Cardiac fibroblast (primary cell): ENCODE data around the gene PHF12.
"Not testable (repeated sequence)": the region's sequence is repeated elsewhere in the genome, so short reads cannot be mapped to it uniquely, and the experiment has no call there.

Experiments
- DNase-seq, 2 donors: peaks; one replicate each; pipeline versions ENCODE4 v3.0.0 to v3.0.0-alpha.2; 2010; ENCODE audit warnings: low read depth in 2 of 2
- H3K4me3 ChIP-seq, 2 donors: replicated peaks in 1 of 2; 1 replicate in 1 of 2; 2 replicates in 1 of 2; pipeline ENCODE4 v1.5.1; 2011; ENCODE audit warnings: low read depth in 2 of 2, low read length in 2 of 2, mild to moderate bottlenecking in 2 of 2, moderate library complexity in 1 of 2
- CTCF ChIP-seq: IDR thresholded peaks from one replicate; pipeline ENCODE4 v1.5.1; 2011; ENCODE audit warnings: low read depth, mild to moderate bottlenecking, low read length, inconsistent platforms

PHF12 gene

GRCh38 chr17:28935744-28936460, 15.4 kb downstream of the PHF12 start:
- no peak overlapping the region for H3K4me3 ChIP-seq
- no peak for TF ChIP-seq CTCF
- DNase-seq: no peak

- not testable (repeated sequence) for DNase-seq, H3K4me3 ChIP-seq
Measured at GRCh38 chr17:28934508-28934907, 16.8 kb downstream of the PHF12 start.

- TF ChIP-seq CTCF: no peak
- DNase-seq: no peak
- no peak overlapping the region for H3K4me3 ChIP-seq
Measured at GRCh38 chr17:28929787-28930186, 21.5 kb downstream of the PHF12 start.

- DNase-seq: peak in 1 of 2 donors; percentile 70
- H3K4me3 ChIP-seq: no peak overlapping the region
- no peak for TF ChIP-seq CTCF
Measured at GRCh38 chr17:28928061-28928460, 23.3 kb downstream of the PHF12 start.

- DNase-seq: no peak
- no peak for TF ChIP-seq CTCF
- no peak overlapping the region for H3K4me3 ChIP-seq
Measured at GRCh38 chr17:28926786-28927185, 24.5 kb downstream of the PHF12 start.

GRCh38 chr17:28926366-28926765, 25.0 kb downstream of the PHF12 start:
- TF ChIP-seq CTCF: no peak
- H3K4me3 ChIP-seq: no peak overlapping the region
- DNase-seq: no peak

- DNase-seq: peak; percentile 73 to 94
- H3K4me3 ChIP-seq: no peak overlapping the region
- no peak for TF ChIP-seq CTCF
Measured at GRCh38 chr17:28925912-28926365, 25.4 kb downstream of the PHF12 start.
